ENCODE measurements around the gene PID1. TPM values are rescaled to one million over a fixed set of nuclear protein-coding genes. Genes with fewer than 3 reads are reported as not detected.
"Not testable (repeated sequence)": the region's sequence is repeated elsewhere in the genome, so short reads cannot be mapped to it uniquely, and the experiment has no call there.

PID1 gene
- polyA plus RNA-seq, 1 experiment: 1.8 TPM

- POLR2A ChIA-PET: no interaction called here
- CTCF ChIA-PET: no interaction called here
Measured at GRCh38 chr2:229193281-229193680, 77.8 kb downstream of the PID1 start.

GRCh38 chr2:229191413-229191812 is 79.7 kb downstream of the PID1 start:
- DNase-seq (ENCODE audit: low read depth, low spot score): no peak
- CTCF ChIA-PET: no interaction called here
- Histone ChIP-seq H3K27ac (ENCODE audit: low read depth, low read length) (no peak overlapping the region), H3K9me3 (ENCODE audit: control insufficient read depth, insufficient read depth, low read length) (peaks cover 4% of the 10 kb centered on the region; the same call in 1 of the 2 replicates), H3K27me3 (ENCODE audit: control insufficient read depth, insufficient read depth, low read length) (no peaks in the 10 kb centered on the region), H3K4me3 (ENCODE audit: low read depth, low read length) (no peak overlapping the region)
- no peak for TF ChIP-seq CTCF (IDR thresholded peaks at IDR 0.05; ENCODE audit: low read depth, low read length)
- POLR2A ChIA-PET: no interaction called here

More at GRCh38 chr2:229193281-229193680, 77.8 kb downstream of the PID1 start:
- Histone ChIP-seq H3K4me3 (ENCODE audit: low read depth, low read length) (no peak overlapping the region), H3K9me3 (ENCODE audit: control insufficient read depth, insufficient read depth, low read length) (peaks cover 4% of the 10 kb centered on the region; the same call in 1 of the 2 replicates), H3K27me3 (ENCODE audit: control insufficient read depth, insufficient read depth, low read length) (no peaks in the 10 kb centered on the region), H3K27ac (ENCODE audit: low read depth, low read length) (no peak overlapping the region)
- TF ChIP-seq CTCF (IDR thresholded peaks at IDR 0.05; ENCODE audit: low read depth, low read length): no peak
- DNase-seq (ENCODE audit: low read depth, low spot score): no peak

- CTCF ChIA-PET: not testable (repeated sequence)
Measured at GRCh38 chr2:229187123-229187522, 84.0 kb downstream of the PID1 start.

GRCh38 chr2:229181641-229182040 is 89.4 kb downstream of the PID1 start:
- DNase-seq (ENCODE audit: low read depth, low spot score): no peak
- Histone ChIP-seq H3K27ac (ENCODE audit: low read depth, low read length) (no peak overlapping the region), H3K9me3 (ENCODE audit: control insufficient read depth, insufficient read depth, low read length) (peaks cover 10% of the 10 kb centered on the region), H3K27me3 (ENCODE audit: control insufficient read depth, insufficient read depth, low read length) (no peaks in the 10 kb centered on the region), H3K4me3 (ENCODE audit: low read depth, low read length) (no peak overlapping the region)
- TF ChIP-seq CTCF (IDR thresholded peaks at IDR 0.05; ENCODE audit: low read depth, low read length): no peak
- CTCF ChIA-PET: no interaction called here
- POLR2A ChIA-PET: no interaction called here

More at GRCh38 chr2:229187123-229187522, 84.0 kb downstream of the PID1 start:
- H3K27me3 ChIP-seq (ENCODE audit: control insufficient read depth, insufficient read depth, low read length); H3K27ac ChIP-seq (ENCODE audit: low read depth, low read length); DNase-seq (ENCODE audit: low read depth, low spot score); H3K9me3 ChIP-seq (ENCODE audit: control insufficient read depth, insufficient read depth, low read length); H3K4me3 ChIP-seq (ENCODE audit: low read depth, low read length); POLR2A ChIA-PET: not testable (repeated sequence)

- no peak for TF ChIP-seq CTCF (IDR thresholded peaks at IDR 0.05; ENCODE audit: low read depth, low read length)
- no peak for DNase-seq (ENCODE audit: low read depth, low spot score)
- ChIA-PET CTCF (no interaction called here), POLR2A (no interaction called here)
- no peak overlapping the region for H3K4me3 ChIP-seq (ENCODE audit: low read depth, low read length)
- H3K9me3 ChIP-seq (ENCODE audit: control insufficient read depth, insufficient read depth, low read length): peaks cover 10% of the 10 kb centered on the region
- H3K27ac ChIP-seq (ENCODE audit: low read depth, low read length): no peak overlapping the region
- H3K27me3 ChIP-seq (ENCODE audit: control insufficient read depth, insufficient read depth, low read length): no peaks in the 10 kb centered on the region
Measured at GRCh38 chr2:229180658-229181057, 90.4 kb downstream of the PID1 start.

- no peak for TF ChIP-seq CTCF (IDR thresholded peaks at IDR 0.05; ENCODE audit: low read depth, low read length)
- Histone ChIP-seq H3K27ac (ENCODE audit: low read depth, low read length) (no peak overlapping the region), H3K9me3 (ENCODE audit: control insufficient read depth, insufficient read depth, low read length) (peaks cover 13% of the 10 kb centered on the region), H3K4me3 (ENCODE audit: low read depth, low read length) (no peak overlapping the region), H3K27me3 (ENCODE audit: control insufficient read depth, insufficient read depth, low read length) (no peaks in the 10 kb centered on the region)
- POLR2A ChIA-PET: no interaction called here
- no peak for DNase-seq (ENCODE audit: low read depth, low spot score)
- CTCF ChIA-PET: no interaction called here
Measured at GRCh38 chr2:229179628-229180027, 91.5 kb downstream of the PID1 start.

Data from AG04450 (cell line).